KMS-11 (cell line): ENCODE data around the gene SPATS2.
"Not testable (repeated sequence)": the region's sequence is repeated elsewhere in the genome, so short reads cannot be mapped to it uniquely, and the experiment has no call there.

Source experiments
- H2AFZ ChIP-seq: fragments of 200-600 bp; sonication (generic); 2 replicates; pipeline ENCODE4 v1.6.1; 2016; ENCODE audit warnings: antibody characterized with exemption, mixed run types, low read depth
- H3K27ac ChIP-seq: fragments of 200-600 bp; sonication (generic); 2 replicates; pipeline ENCODE4 v1.6.1; 2016; ENCODE audit warnings: mild to moderate bottlenecking, mixed run types
- H3K27me3 ChIP-seq: fragments of 200-600 bp; sonication (generic); 2 replicates; pipeline ENCODE4 v1.6.1; 2017; ENCODE audit warnings: mild to moderate bottlenecking, low read depth, mixed run types, moderate library complexity; ENCODE audit not compliant: insufficient read depth
- H3K36me3 ChIP-seq: fragments of 200-600 bp; sonication (generic); 2 replicates; pipeline ENCODE4 v1.6.1; 2017; ENCODE audit warnings: mild to moderate bottlenecking, mixed run types; ENCODE audit not compliant: insufficient read depth
- H3K4me1 ChIP-seq: fragments of 200-600 bp; sonication (generic); 2 replicates; pipeline ENCODE4 v1.6.1; 2016; ENCODE audit warnings: mild to moderate bottlenecking, low read depth, mixed run types; ENCODE audit not compliant: poor library complexity, severe bottlenecking
- H3K4me2 ChIP-seq: fragments of 200-600 bp; sonication (generic); 2 replicates; pipeline ENCODE4 v1.7.0; 2016; ENCODE audit warnings: mild to moderate bottlenecking, mixed run types
- H3K4me3 ChIP-seq: fragments of 200-600 bp; sonication (generic); IDR thresholded peaks from 2 replicates; pipeline ENCODE4 v1.6.1; 2017; ENCODE audit warnings: low read depth, low read length, mixed read lengths; ENCODE audit not compliant: insufficient read depth
- H3K79me2 ChIP-seq: fragments of 200-600 bp; sonication (generic); 2 replicates; pipeline ENCODE4 v1.6.1; 2016; ENCODE audit warnings: low read depth, mixed run types; ENCODE audit not compliant: insufficient read depth
- H3K9ac ChIP-seq: fragments of 200-600 bp; sonication (generic); 2 replicates; pipeline ENCODE4 v1.6.1; 2016; ENCODE audit warnings: mild to moderate bottlenecking, mixed run types
- H4K20me1 ChIP-seq: fragments of 200-600 bp; sonication (generic); 2 replicates; pipeline ENCODE4 v1.6.1; 2016; ENCODE audit warnings: mild to moderate bottlenecking, mixed run types; ENCODE audit not compliant: insufficient read depth
- CTCF ChIP-seq: fragments of 200-600 bp; sonication (generic); conservative IDR thresholded peaks from 2 replicates; pipeline ENCODE4 v1.6.1; 2017; ENCODE audit warnings: low read depth, mild to moderate bottlenecking, antibody characterized with exemption, low read length, moderate library complexity, mixed read lengths

SPATS2 gene

GRCh38 chr12:49505672-49506071, 138.4 kb downstream of the SPATS2 start:
- H4K20me1 ChIP-seq: no peaks in the 10 kb centered on the region
- no peak overlapping the region for H2AFZ ChIP-seq
- H3K9ac ChIP-seq: no peak overlapping the region
- H3K36me3 ChIP-seq: no peaks in the 10 kb centered on the region
- no peaks in the 10 kb centered on the region for H3K79me2 ChIP-seq
- TF ChIP-seq CTCF: no peak
- no peaks in the 10 kb centered on the region for H3K27me3 ChIP-seq
- H3K27ac ChIP-seq: no peak overlapping the region
- no peak overlapping the region for H3K4me3 ChIP-seq
- H3K4me2 ChIP-seq: no peak overlapping the region
- H3K4me1 ChIP-seq: peaks cover 51% of the 10 kb centered on the region

GRCh38 chr12:49507139-49507538, 139.9 kb downstream of the SPATS2 start:
- TF ChIP-seq CTCF: no peak
- Histone ChIP-seq H3K36me3 (no peaks in the 10 kb centered on the region), H3K4me1 (peaks cover 52% of the 10 kb centered on the region), H2AFZ (no peak overlapping the region), H3K27me3 (no peaks in the 10 kb centered on the region), H3K9ac (no peak overlapping the region), H3K27ac (no peak overlapping the region), H3K4me3 (no peak overlapping the region), H3K79me2 (no peaks in the 10 kb centered on the region), H4K20me1 (no peaks in the 10 kb centered on the region), H3K4me2 (no peak overlapping the region)

GRCh38 chr12:49509681-49510080, 142.4 kb downstream of the SPATS2 start:
- H3K36me3 ChIP-seq, H3K27ac ChIP-seq, H3K9ac ChIP-seq, H3K4me2 ChIP-seq, H2AFZ ChIP-seq, H3K27me3 ChIP-seq, H3K4me3 ChIP-seq, H3K79me2 ChIP-seq, H4K20me1 ChIP-seq: not testable (repeated sequence)
- H3K4me1 ChIP-seq: peaks cover 49% of the 10 kb centered on the region

- Histone ChIP-seq H3K4me1 (peaks cover 49% of the 10 kb centered on the region), H3K9ac (no peak overlapping the region), H3K79me2 (no peaks in the 10 kb centered on the region), H3K27me3 (no peaks in the 10 kb centered on the region), H3K4me2 (peak overlapping the region; percentile 14; the same call in 1 of the 2 replicates), H3K27ac (no peak overlapping the region), H2AFZ (no peak overlapping the region), H3K4me3 (no peak overlapping the region), H4K20me1 (no peaks in the 10 kb centered on the region), H3K36me3 (no peaks in the 10 kb centered on the region)
- TF ChIP-seq CTCF: no peak
Observed at GRCh38 chr12:49511410-49511809, 144.1 kb downstream of the SPATS2 start.

- Histone ChIP-seq H2AFZ (no peak overlapping the region), H3K4me1 (peaks cover 43% of the 10 kb centered on the region), H3K4me2 (no peak overlapping the region), H3K79me2 (no peaks in the 10 kb centered on the region), H3K36me3 (no peaks in the 10 kb centered on the region), H3K27ac (no peak overlapping the region), H3K4me3 (no peak overlapping the region), H3K27me3 (no peaks in the 10 kb centered on the region), H3K9ac (no peak overlapping the region), H4K20me1 (no peaks in the 10 kb centered on the region)
- no peak for TF ChIP-seq CTCF
Observed at GRCh38 chr12:49512546-49512945, 145.3 kb downstream of the SPATS2 start.
